ENCODE data around the gene CYB5B.

Gene CYB5B

DNA sequence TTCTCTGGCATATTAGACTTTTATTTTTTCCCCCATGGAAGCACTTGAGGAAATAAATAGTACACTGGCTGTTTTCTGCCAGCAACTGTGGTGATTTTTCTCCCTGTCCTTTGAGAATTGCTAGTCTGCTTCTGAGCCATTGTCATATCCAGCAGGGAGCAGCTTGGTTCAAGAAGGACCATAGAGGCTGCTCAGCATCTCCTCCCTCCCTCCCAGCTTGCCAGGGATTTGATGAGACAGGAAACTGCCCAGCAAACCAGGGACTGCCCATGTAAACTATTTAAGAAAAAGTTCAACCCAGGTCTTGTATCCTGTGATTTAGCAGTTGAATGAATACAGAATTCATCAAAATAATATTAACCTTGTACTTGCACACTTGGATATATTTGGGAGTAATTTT is 39.5 kb downstream of the CYB5B start:
- H3K27ac ChIP-seq (ENCODE audit: low read length): no peak overlapping the region
- H3K9ac ChIP-seq (ENCODE audit: low read length): no peak overlapping the region
- no peak overlapping the region for H2AFZ ChIP-seq (ENCODE audit: low read length)
- H4K20me1 ChIP-seq (ENCODE audit: insufficient read depth, low read length): no peaks in the 10 kb centered on the region
- H3K36me3 ChIP-seq (replicated peaks; ENCODE audit: insufficient read depth, low read length): no peaks in the 10 kb centered on the region
- no peak overlapping the region for H3K4me3 ChIP-seq (ENCODE audit: low read length)
- no peaks in the 10 kb centered on the region for H3F3A ChIP-seq (ENCODE audit: insufficient read depth, low read length)
- peaks cover 12% of the 10 kb centered on the region for H3K4me1 ChIP-seq (ENCODE audit: low read length)
- H3K9me2 ChIP-seq (replicated peaks; ENCODE audit: insufficient read depth, low read length): no peaks in the 10 kb centered on the region
- no peak for DNase-seq
- H3K4me2 ChIP-seq (ENCODE audit: low read depth, low read length): no peak overlapping the region
- TF ChIP-seq EZH2 (optimal IDR thresholded peaks at IDR 0.05; ENCODE audit: low read depth, low read length) (no peak), EZH2phosphoT487 (IDR thresholded peaks at IDR 0.05; ENCODE audit: low read length) (no peak)
- TF ChIP-seq, protein P1, sequence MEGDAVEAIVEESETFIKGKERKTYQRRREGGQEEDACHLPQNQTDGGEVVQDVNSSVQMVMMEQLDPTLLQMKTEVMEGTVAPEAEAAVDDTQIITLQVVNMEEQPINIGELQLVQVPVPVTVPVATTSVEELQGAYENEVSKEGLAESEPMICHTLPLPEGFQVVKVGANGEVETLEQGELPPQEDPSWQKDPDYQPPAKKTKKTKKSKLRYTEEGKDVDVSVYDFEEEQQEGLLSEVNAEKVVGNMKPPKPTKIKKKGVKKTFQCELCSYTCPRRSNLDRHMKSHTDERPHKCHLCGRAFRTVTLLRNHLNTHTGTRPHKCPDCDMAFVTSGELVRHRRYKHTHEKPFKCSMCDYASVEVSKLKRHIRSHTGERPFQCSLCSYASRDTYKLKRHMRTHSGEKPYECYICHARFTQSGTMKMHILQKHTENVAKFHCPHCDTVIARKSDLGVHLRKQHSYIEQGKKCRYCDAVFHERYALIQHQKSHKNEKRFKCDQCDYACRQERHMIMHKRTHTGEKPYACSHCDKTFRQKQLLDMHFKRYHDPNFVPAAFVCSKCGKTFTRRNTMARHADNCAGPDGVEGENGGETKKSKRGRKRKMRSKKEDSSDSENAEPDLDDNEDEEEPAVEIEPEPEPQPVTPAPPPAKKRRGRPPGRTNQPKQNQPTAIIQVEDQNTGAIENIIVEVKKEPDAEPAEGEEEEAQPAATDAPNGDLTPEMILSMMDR (IDR thresholded peaks at IDR 0.05; ENCODE audit: low read length): no peak
- H3K79me2 ChIP-seq (ENCODE audit: low read length): no peaks in the 10 kb centered on the region
- no peaks in the 10 kb centered on the region for H3K9me3 ChIP-seq (replicated peaks; ENCODE audit: insufficient read depth, low read length)
- no peaks in the 10 kb centered on the region for H3K27me3 ChIP-seq (replicated peaks; ENCODE audit: insufficient read depth, low read length)

DNA sequence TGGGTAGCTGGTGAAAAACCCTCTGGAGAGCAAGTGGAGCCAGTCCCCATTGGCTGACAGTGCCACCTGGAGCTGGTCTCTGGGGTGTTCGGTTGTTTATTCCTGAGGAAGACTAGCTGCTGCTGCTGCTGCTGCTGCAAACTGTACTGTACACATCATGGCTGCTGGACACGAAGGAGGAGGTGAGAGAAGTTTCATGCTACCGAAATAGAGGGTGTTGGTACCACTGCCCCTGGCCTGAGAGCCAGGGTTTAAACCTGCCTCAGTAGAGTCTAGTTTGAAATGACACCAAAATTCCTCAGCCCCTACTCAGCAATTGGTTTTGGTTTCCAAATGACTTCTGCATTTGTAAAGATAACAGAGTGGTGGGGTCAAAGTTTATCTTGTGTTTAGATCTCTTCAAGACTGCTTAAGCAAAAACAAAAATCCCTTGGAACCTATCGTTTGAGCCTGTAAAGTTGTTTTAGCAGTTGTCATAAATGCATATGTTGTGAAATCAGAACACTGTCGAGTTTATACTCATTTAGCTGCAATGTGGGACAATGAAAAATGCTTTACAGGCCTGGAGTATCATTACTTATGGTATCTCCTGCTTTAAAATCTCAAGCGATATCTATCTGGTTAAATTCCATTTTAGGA is 40.8 kb downstream of the CYB5B start:
- Histone ChIP-seq H3K4me3 (ENCODE audit: low read length) (no peak overlapping the region), H4K20me1 (ENCODE audit: insufficient read depth, low read length) (no peaks in the 10 kb centered on the region), H3K27ac (ENCODE audit: low read length) (no peak overlapping the region), H3K79me2 (ENCODE audit: low read length) (no peaks in the 10 kb centered on the region), H3K9ac (ENCODE audit: low read length) (no peak overlapping the region), H3F3A (ENCODE audit: insufficient read depth, low read length) (peaks cover 10% of the 10 kb centered on the region), H3K4me2 (ENCODE audit: low read depth, low read length) (no peak overlapping the region), H3K9me3 (replicated peaks; ENCODE audit: insufficient read depth, low read length) (no peaks in the 10 kb centered on the region), H2AFZ (ENCODE audit: low read length) (no peak overlapping the region), H3K36me3 (replicated peaks; ENCODE audit: insufficient read depth, low read length) (no peaks in the 10 kb centered on the region), H3K27me3 (replicated peaks; ENCODE audit: insufficient read depth, low read length) (no peaks in the 10 kb centered on the region), H3K9me2 (replicated peaks; ENCODE audit: insufficient read depth, low read length) (no peaks in the 10 kb centered on the region), H3K4me1 (ENCODE audit: low read length) (peaks cover 22% of the 10 kb centered on the region)
- TF ChIP-seq, protein P1 (IDR thresholded peaks at IDR 0.05; ENCODE audit: low read length): no peak
- TF ChIP-seq EZH2phosphoT487 (IDR thresholded peaks at IDR 0.05; ENCODE audit: low read length) (no peak), EZH2 (optimal IDR thresholded peaks at IDR 0.05; ENCODE audit: low read depth, low read length) (no peak)
- no peak for DNase-seq

DNA sequence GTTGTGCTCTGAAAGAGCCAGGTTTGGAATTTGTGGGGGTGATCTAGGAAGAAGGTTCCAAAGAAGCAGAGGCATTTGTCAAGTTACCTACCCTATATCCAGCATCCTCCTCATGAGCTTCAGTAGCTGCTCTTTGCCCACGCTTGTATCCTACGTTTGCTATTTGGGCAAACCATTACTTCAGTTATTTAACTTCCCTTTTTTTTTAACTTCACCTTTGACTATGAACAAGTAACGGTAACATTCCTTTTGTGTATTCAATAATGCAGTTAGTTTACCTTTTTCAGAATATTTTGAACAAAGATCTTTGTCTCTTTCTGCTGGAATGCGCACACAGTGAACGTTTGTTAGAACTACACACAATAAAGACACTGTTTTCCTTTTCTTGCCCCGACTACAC is 41.5 kb downstream of the CYB5B start:
- no peak overlapping the region for H3K4me2 ChIP-seq (ENCODE audit: low read depth, low read length)
- DNase-seq: no peak
- H4K20me1 ChIP-seq (ENCODE audit: insufficient read depth, low read length): no peaks in the 10 kb centered on the region
- H3K27me3 ChIP-seq (replicated peaks; ENCODE audit: insufficient read depth, low read length): no peaks in the 10 kb centered on the region
- H3K36me3 ChIP-seq (replicated peaks; ENCODE audit: insufficient read depth, low read length): no peaks in the 10 kb centered on the region
- peaks cover 13% of the 10 kb centered on the region for H3F3A ChIP-seq (ENCODE audit: insufficient read depth, low read length)
- no peaks in the 10 kb centered on the region for H3K9me2 ChIP-seq (replicated peaks; ENCODE audit: insufficient read depth, low read length)
- no peak overlapping the region for H3K9ac ChIP-seq (ENCODE audit: low read length)
- H3K79me2 ChIP-seq (ENCODE audit: low read length): no peaks in the 10 kb centered on the region
- H2AFZ ChIP-seq (ENCODE audit: low read length): no peak overlapping the region
- TF ChIP-seq, protein P1 (IDR thresholded peaks at IDR 0.05; ENCODE audit: low read length): no peak
- TF ChIP-seq EZH2phosphoT487 (IDR thresholded peaks at IDR 0.05; ENCODE audit: low read length) (no peak), EZH2 (optimal IDR thresholded peaks at IDR 0.05; ENCODE audit: low read depth, low read length) (no peak)
- no peak overlapping the region for H3K4me3 ChIP-seq (ENCODE audit: low read length)
- no peaks in the 10 kb centered on the region for H3K9me3 ChIP-seq (replicated peaks; ENCODE audit: insufficient read depth, low read length)
- H3K27ac ChIP-seq (ENCODE audit: low read length): no peak overlapping the region
- peaks cover 23% of the 10 kb centered on the region for H3K4me1 ChIP-seq (ENCODE audit: low read length)
